ENCODE measurements around the gene CDH4. TPM values are rescaled to one million over a fixed set of nuclear protein-coding genes. Genes with fewer than 3 reads are reported as not detected.

Gene CDH4
- total RNA-seq, 1 donor from 2014 or later, result 3.2 TPM

DNA sequence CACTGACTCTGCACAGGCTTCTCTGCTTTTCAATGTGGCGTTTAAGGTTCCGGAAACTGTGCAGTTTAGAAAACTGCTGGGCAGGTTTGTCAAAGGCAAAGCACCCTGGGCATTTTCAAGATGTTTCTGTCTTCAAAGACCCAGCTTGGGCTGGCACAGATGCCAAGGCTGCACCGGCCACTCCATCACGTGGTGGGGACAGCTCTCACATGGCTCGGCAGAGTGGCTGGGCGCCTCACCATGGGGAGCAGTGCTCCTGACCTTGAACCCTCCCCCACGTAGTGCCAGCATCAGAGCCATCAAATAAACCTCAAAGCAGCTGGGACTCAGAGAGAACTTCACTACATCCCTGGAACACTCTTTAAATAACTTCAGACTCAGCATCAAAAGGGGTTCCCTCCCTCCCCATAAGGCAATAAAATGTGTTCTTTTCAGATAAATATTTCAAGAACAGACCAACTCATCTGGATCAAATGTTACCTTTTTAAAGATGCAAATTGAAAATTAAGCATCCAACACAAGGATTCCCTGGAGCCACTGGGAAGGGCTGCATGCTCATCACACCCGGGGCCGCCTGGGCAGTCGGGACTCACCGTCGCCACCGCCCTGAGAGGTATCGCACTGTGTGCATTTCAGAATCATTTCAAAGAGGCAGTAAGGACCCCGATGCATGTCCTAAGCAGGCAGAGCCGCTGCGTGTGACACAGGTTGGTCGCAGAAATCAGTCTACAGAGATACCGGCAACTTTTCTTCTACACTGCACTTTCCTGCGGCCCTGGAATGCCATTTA is 157.1 kb downstream of the CDH4 start:
- Mint-ChIP-seq H3K9me3 (ENCODE audit: unreplicated experiment) (peaks cover 2% of the 10 kb centered on the region), H3K36me3 (ENCODE audit: low read depth, unreplicated experiment) (no peaks in the 10 kb centered on the region), H3K4me1 (ENCODE audit: low read depth, unreplicated experiment) (no peaks in the 10 kb centered on the region), H3K27ac (ENCODE audit: unreplicated experiment) (no peak overlapping the region), H3K4me3 (ENCODE audit: unreplicated experiment) (no peak overlapping the region), H3K27me3 (ENCODE audit: low read depth, unreplicated experiment) (peaks cover 19% of the 10 kb centered on the region)
- Histone ChIP-seq H3K27ac (ENCODE audit: low read depth, low read length) (no peak overlapping the region), H2AFZ (ENCODE audit: low read depth, low read length) (no peak overlapping the region), H3K9me3 (ENCODE audit: insufficient read depth, low read depth, low read length) (no peaks in the 10 kb centered on the region), H3K27me3 (ENCODE audit: insufficient read depth, low read length) (no peaks in the 10 kb centered on the region), H3K79me2 (ENCODE audit: insufficient read depth, low read length) (no peaks in the 10 kb centered on the region), H4K20me1 (ENCODE audit: insufficient read depth, low read length) (peaks cover 6% of the 10 kb centered on the region), H3K9ac (ENCODE audit: low read length) (no peak overlapping the region), H3K4me3 (ENCODE audit: insufficient read depth, low read depth, low read length) (no peak overlapping the region), H3K4me2 (ENCODE audit: low read length) (no peak overlapping the region), H3K4me1 (ENCODE audit: insufficient read depth, low read length) (no peaks in the 10 kb centered on the region), H3K36me3 (ENCODE audit: insufficient read depth, low read length) (no peaks in the 10 kb centered on the region)
- DNase-seq (ENCODE audit: low read depth) (no peak), FAIRE-seq (no peak)
- TF ChIP-seq EZH2 (IDR thresholded peaks at IDR 0.05; ENCODE audit: insufficient read depth, low read length), result no peak

DNA sequence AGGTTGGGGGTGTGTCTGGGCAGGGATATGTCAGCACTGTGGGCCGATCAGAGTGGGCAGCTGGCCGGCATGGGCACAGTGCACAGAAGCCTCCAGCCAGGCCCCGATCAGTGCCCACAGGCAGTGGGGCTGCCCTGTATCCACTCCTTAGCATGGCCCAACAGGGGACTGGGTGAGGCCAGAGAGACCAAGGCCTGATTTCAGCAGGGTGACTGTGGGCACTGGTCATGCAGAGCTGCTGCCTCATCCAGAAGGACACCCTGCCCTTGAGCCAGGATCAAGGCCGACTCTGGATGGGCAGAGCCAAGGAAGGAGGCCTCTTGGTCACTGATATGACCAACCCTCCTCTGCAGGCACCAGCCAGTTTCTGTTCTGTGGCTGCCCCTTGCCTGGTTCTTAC is 159.7 kb downstream of the CDH4 start:
- no peak for TF ChIP-seq EZH2 (IDR thresholded peaks at IDR 0.05; ENCODE audit: insufficient read depth, low read length)
- TF ChIP-seq, protein P1, sequence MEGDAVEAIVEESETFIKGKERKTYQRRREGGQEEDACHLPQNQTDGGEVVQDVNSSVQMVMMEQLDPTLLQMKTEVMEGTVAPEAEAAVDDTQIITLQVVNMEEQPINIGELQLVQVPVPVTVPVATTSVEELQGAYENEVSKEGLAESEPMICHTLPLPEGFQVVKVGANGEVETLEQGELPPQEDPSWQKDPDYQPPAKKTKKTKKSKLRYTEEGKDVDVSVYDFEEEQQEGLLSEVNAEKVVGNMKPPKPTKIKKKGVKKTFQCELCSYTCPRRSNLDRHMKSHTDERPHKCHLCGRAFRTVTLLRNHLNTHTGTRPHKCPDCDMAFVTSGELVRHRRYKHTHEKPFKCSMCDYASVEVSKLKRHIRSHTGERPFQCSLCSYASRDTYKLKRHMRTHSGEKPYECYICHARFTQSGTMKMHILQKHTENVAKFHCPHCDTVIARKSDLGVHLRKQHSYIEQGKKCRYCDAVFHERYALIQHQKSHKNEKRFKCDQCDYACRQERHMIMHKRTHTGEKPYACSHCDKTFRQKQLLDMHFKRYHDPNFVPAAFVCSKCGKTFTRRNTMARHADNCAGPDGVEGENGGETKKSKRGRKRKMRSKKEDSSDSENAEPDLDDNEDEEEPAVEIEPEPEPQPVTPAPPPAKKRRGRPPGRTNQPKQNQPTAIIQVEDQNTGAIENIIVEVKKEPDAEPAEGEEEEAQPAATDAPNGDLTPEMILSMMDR (IDR thresholded peaks at IDR 0.05; ENCODE audit: insufficient read depth, low read depth, low read length), result no peak
- H3K27me3 ChIP-seq (ENCODE audit: insufficient read depth, low read length), result no peaks in the 10 kb centered on the region
- no peak for FAIRE-seq
- no peaks in the 10 kb centered on the region for H3K36me3 ChIP-seq (ENCODE audit: insufficient read depth, low read length)
- no peak overlapping the region for H3K4me2 ChIP-seq (ENCODE audit: low read length)
- H3K9ac ChIP-seq (ENCODE audit: low read length), result no peak overlapping the region
- Mint-ChIP-seq H3K27ac (ENCODE audit: unreplicated experiment) (no peak overlapping the region), H3K4me1 (ENCODE audit: low read depth, unreplicated experiment) (no peaks in the 10 kb centered on the region), H3K36me3 (ENCODE audit: low read depth, unreplicated experiment) (no peaks in the 10 kb centered on the region), H3K9me3 (ENCODE audit: unreplicated experiment) (peaks cover 2% of the 10 kb centered on the region), H3K27me3 (ENCODE audit: low read depth, unreplicated experiment) (peaks cover 21% of the 10 kb centered on the region), H3K4me3 (ENCODE audit: unreplicated experiment) (no peak overlapping the region)
- no peak for DNase-seq (ENCODE audit: low read depth)
- peaks cover 6% of the 10 kb centered on the region for H4K20me1 ChIP-seq (ENCODE audit: insufficient read depth, low read length)
- H3K79me2 ChIP-seq (ENCODE audit: insufficient read depth, low read length), result no peaks in the 10 kb centered on the region
- H2AFZ ChIP-seq (ENCODE audit: low read depth, low read length), result no peak overlapping the region
- H3K4me3 ChIP-seq (ENCODE audit: insufficient read depth, low read depth, low read length), result no peak overlapping the region
- no peaks in the 10 kb centered on the region for H3K9me3 ChIP-seq (ENCODE audit: insufficient read depth, low read depth, low read length)
- no peak overlapping the region for H3K27ac ChIP-seq (ENCODE audit: low read depth, low read length)
- H3K4me1 ChIP-seq (ENCODE audit: insufficient read depth, low read length), result no peaks in the 10 kb centered on the region

DNA sequence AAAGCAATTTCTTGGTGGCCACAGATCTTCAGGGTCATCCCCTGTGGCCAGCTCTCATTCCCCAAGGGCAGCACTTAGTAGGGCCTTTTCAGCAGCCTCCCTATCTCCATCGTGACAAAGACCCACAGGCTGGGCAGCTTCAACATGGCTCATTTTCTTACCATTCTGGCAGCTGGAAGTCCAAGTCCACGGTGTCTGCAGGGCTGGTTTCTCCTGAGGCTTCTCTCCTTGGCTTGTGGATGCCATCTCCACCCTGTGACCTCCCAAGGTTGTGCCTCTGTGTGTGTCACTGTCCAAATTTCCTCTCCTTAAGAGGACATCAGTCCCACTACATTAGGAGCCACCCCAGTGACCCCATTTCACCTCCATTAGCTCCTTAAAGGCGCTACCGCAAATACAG is 161.7 kb downstream of the CDH4 start:
- no peaks in the 10 kb centered on the region for H3K36me3 Mint-ChIP-seq (ENCODE audit: low read depth, unreplicated experiment)
- DNase-seq (ENCODE audit: low read depth), result no peak
- H3K4me1 Mint-ChIP-seq (ENCODE audit: low read depth, unreplicated experiment), result no peaks in the 10 kb centered on the region
- H3K27me3 ChIP-seq (ENCODE audit: insufficient read depth, low read length), result no peaks in the 10 kb centered on the region
- peaks cover 5% of the 10 kb centered on the region for H4K20me1 ChIP-seq (ENCODE audit: insufficient read depth, low read length)
- TF ChIP-seq EZH2 (IDR thresholded peaks at IDR 0.05; ENCODE audit: insufficient read depth, low read length), result no peak
- TF ChIP-seq, protein P1 (IDR thresholded peaks at IDR 0.05; ENCODE audit: insufficient read depth, low read depth, low read length), result no peak
- H3K9ac ChIP-seq (ENCODE audit: low read length), result no peak overlapping the region
- peaks cover 18% of the 10 kb centered on the region for H3K27me3 Mint-ChIP-seq (ENCODE audit: low read depth, unreplicated experiment)
- no peaks in the 10 kb centered on the region for H3K9me3 ChIP-seq (ENCODE audit: insufficient read depth, low read depth, low read length)
- FAIRE-seq, result no peak
- H3K27ac ChIP-seq (ENCODE audit: low read depth, low read length), result no peak overlapping the region
- H3K9me3 Mint-ChIP-seq (ENCODE audit: unreplicated experiment), result peaks cover 2% of the 10 kb centered on the region
- no peak overlapping the region for H3K4me3 Mint-ChIP-seq (ENCODE audit: unreplicated experiment)
- H3K4me3 ChIP-seq (ENCODE audit: insufficient read depth, low read depth, low read length), result no peak overlapping the region
- no peaks in the 10 kb centered on the region for H3K79me2 ChIP-seq (ENCODE audit: insufficient read depth, low read length)
- H3K4me2 ChIP-seq (ENCODE audit: low read length), result no peak overlapping the region
- no peak overlapping the region for H3K27ac Mint-ChIP-seq (ENCODE audit: unreplicated experiment)
- H2AFZ ChIP-seq (ENCODE audit: low read depth, low read length), result no peak overlapping the region
- no peaks in the 10 kb centered on the region for H3K4me1 ChIP-seq (ENCODE audit: insufficient read depth, low read length)
- no peaks in the 10 kb centered on the region for H3K36me3 ChIP-seq (ENCODE audit: insufficient read depth, low read length)

All from astrocyte (in vitro differentiated cells and primary cell).